ENCODE results near the gene B4GAT1.
"Not testable (repeated sequence)": the region's sequence is repeated elsewhere in the genome, so short reads cannot be mapped to it uniquely, and the experiment has no call there.

The B4GAT1 gene

GRCh38 chr11:66322732-66323427 is 24.5 kb downstream of the B4GAT1 start:
- ATAC-seq = no peak
- no peak for DNase-seq

GRCh38 chr11:66321606-66322005 is 25.8 kb downstream of the B4GAT1 start:
- ATAC-seq (no peak), DNase-seq (no peak)

- ATAC-seq, DNase-seq: not testable (repeated sequence)
Measured at GRCh38 chr11:66320748-66321147, 26.7 kb downstream of the B4GAT1 start.

GRCh38 chr11:66320289-66320688 is 27.1 kb downstream of the B4GAT1 start:
- DNase-seq, ATAC-seq: not testable (repeated sequence)

- ATAC-seq (no peak), DNase-seq (no peak)
Measured at GRCh38 chr11:66318600-66318970, 28.8 kb downstream of the B4GAT1 start.

GRCh38 chr11:66317723-66318599 is 29.5 kb downstream of the B4GAT1 start:
- DNase-seq = peak; percentile 77
- ATAC-seq = peak; percentile 65

- peak; percentile 73 for DNase-seq
- peak; percentile 4 for ATAC-seq
Measured at GRCh38 chr11:66317322-66317722, 30.1 kb downstream of the B4GAT1 start.

- ATAC-seq (no peak), DNase-seq (no peak)
Measured at GRCh38 chr11:66316849-66317251, 30.6 kb downstream of the B4GAT1 start, which contains the start of gene CD248. Gene CD248 (minus strand): TSS chr11:66317044. CDS start chr11:66317027, 17 bp downstream.

- no peak for ATAC-seq
- peak; percentile 52 for DNase-seq
Measured at GRCh38 chr11:66315921-66316811, 31.3 kb downstream of the B4GAT1 start.

- no peak for DNase-seq
Measured at GRCh38 chr11:66315498-66315885, 31.9 kb downstream of the B4GAT1 start.

GRCh38 chr11:66314561-66315497 is 32.6 kb downstream of the B4GAT1 start:
- no peak for DNase-seq
- ATAC-seq = no peak

More at GRCh38 chr11:66315498-66315885, 31.9 kb downstream of the B4GAT1 start:
- no peak for ATAC-seq

GRCh38 chr11:66314186-66314501 is 33.3 kb downstream of the B4GAT1 start:
- no peak for DNase-seq
- no peak for ATAC-seq

- no peak for ATAC-seq
Measured at GRCh38 chr11:66313321-66314185, 33.9 kb downstream of the B4GAT1 start.

GRCh38 chr11:66312549-66313320 is 34.7 kb downstream of the B4GAT1 start:
- DNase-seq (peak; percentile 98), ATAC-seq (peak; percentile 80)

More at GRCh38 chr11:66313321-66314185, 33.9 kb downstream of the B4GAT1 start:
- peak; percentile 38 for DNase-seq

GRCh38 chr11:66311965-66312548 is 35.4 kb downstream of the B4GAT1 start:
- peak; percentile 63 for ATAC-seq
- peak; percentile 93 for DNase-seq

GRCh38 chr11:66311470-66311964 is 35.9 kb downstream of the B4GAT1 start:
- no peak for DNase-seq
- no peak for ATAC-seq

- DNase-seq, ATAC-seq: not testable (repeated sequence)
Measured at GRCh38 chr11:66310803-66311440, 36.5 kb downstream of the B4GAT1 start.

GRCh38 chr11:66310324-66310723 is 37.1 kb downstream of the B4GAT1 start:
- ATAC-seq (no peak), DNase-seq (no peak)

All from stimulated activated naive CD8-positive, alpha-beta T cell treated with anti-CD3 and anti-CD28 coated beads, Interleukin-15, Interleukin-2, amounts not matched to agents 100 U/mL and 50 U/mL, for 24 hours (primary cell).